Neural cell (in vitro differentiated cells): ENCODE data around the gene ADAMTSL2. TPM values are rescaled to one million over a fixed set of nuclear protein-coding genes. Genes with fewer than 3 reads are reported as not detected.

ENCODE experiments used
- H2AFZ ChIP-seq: fragments of 200-600, 300-800 bp; sonication (generic), shearing (Covaris generic); 2 replicates; pipeline ENCODE4 v1.6.0; 2014; ENCODE audit warnings: low read depth, mild to moderate bottlenecking, antibody characterized with exemption, low read length, moderate library complexity
- H3F3A ChIP-seq: fragments of 200-600 bp; shearing (Covaris generic); 2 replicates; pipeline ENCODE4 v1.6.1; 2016; ENCODE audit warnings: mild to moderate bottlenecking, moderate library complexity, mixed read lengths, antibody characterized with exemption, low read length; ENCODE audit not compliant: insufficient read depth, poor library complexity, severe bottlenecking
- H3K27ac ChIP-seq: fragments of 200-600, 300-800 bp; sonication (generic), shearing (Covaris generic); 2 replicates; pipeline ENCODE4 v1.5.1; 2014; ENCODE audit warnings: mild to moderate bottlenecking, low read length, moderate library complexity
- H3K27me3 ChIP-seq: fragments of 300-800, 200-600 bp; sonication (generic), shearing (Covaris generic); 2 replicates; pipeline ENCODE4 v1.6.0; 2014; ENCODE audit warnings: mild to moderate bottlenecking, low read depth, low read length, moderate library complexity; ENCODE audit not compliant: insufficient read depth
- H3K36me3 ChIP-seq: fragments of 300-800, 200-600 bp; sonication (generic), shearing (Covaris generic); 2 replicates; pipeline ENCODE4 v1.5.1; 2014; ENCODE audit warnings: mild to moderate bottlenecking, antibody characterized with exemption, low read length, moderate library complexity; ENCODE audit not compliant: insufficient read depth
- H3K4me2 ChIP-seq: fragments of 300-800, 200-600 bp; sonication (generic), shearing (Covaris generic); 2 replicates; pipeline ENCODE4 v1.6.0; 2014; ENCODE audit warnings: mild to moderate bottlenecking, low read length
- H3K4me3 ChIP-seq: fragments of 300-800, 200-600 bp; sonication (generic), shearing (Covaris generic); 2 replicates; pipeline ENCODE4 v1.5.1; 2014; ENCODE audit warnings: mild to moderate bottlenecking, low read length, moderate library complexity
- H3K79me2 ChIP-seq: fragments of 200-600 bp; shearing (Covaris generic); replicated peaks from 2 replicates; pipeline ENCODE4 v1.6.0; 2014; ENCODE audit warnings: mild to moderate bottlenecking, low read length, moderate library complexity; ENCODE audit not compliant: insufficient read depth
- H3K9ac ChIP-seq: fragments of 300-800, 200-600 bp; sonication (generic), shearing (Covaris generic); 2 replicates; pipeline ENCODE4 v1.6.1; 2016; ENCODE audit warnings: mild to moderate bottlenecking, low read length, mixed read lengths
- H3K9me2 ChIP-seq: fragments of 200-600 bp; shearing (Covaris generic); 2 replicates; pipeline ENCODE4 v1.6.1; 2016; ENCODE audit warnings: mild to moderate bottlenecking, low read length, mixed read lengths; ENCODE audit not compliant: insufficient read depth
- H3K9me3 ChIP-seq: fragments of 200-600, 300-800 bp; sonication (generic), shearing (Covaris generic); 2 replicates; pipeline ENCODE4 v1.6.1; 2016; ENCODE audit warnings: mild to moderate bottlenecking, mixed run types, low read length, moderate library complexity, mixed read lengths
- H4K20me1 ChIP-seq: fragments of 200-600 bp; shearing (Covaris generic); 2 replicates; pipeline ENCODE4 v1.6.1; 2016; ENCODE audit warnings: mild to moderate bottlenecking, mixed run types; ENCODE audit not compliant: insufficient read depth
- EP300 ChIP-seq: fragments of 450-650 bp; conservative IDR thresholded peaks from 2 replicates; pipeline ENCODE4 v1.6.1; 2014; ENCODE audit warnings: antibody characterized with exemption, mild to moderate bottlenecking, moderate library complexity; ENCODE audit not compliant: poor library complexity, severe bottlenecking
- EZH2 ChIP-seq: fragments of 200-600, 300-800 bp; shearing (Covaris generic), sonication (generic); IDR thresholded peaks from 2 replicates; pipeline ENCODE4 v1.6.1; 2014; ENCODE audit warnings: antibody characterized with exemption, low read length, borderline replicate concordance, mild to moderate bottlenecking; ENCODE audit not compliant: insufficient read depth, poor library complexity, severe bottlenecking
- MXI1 ChIP-seq: fragments of 450-650 bp; conservative IDR thresholded peaks from 2 replicates; pipeline ENCODE4 v1.6.1; 2014; ENCODE audit warnings: antibody characterized with exemption, mild to moderate bottlenecking; ENCODE audit not compliant: poor library complexity, severe bottlenecking
- POLR2AphosphoS5 ChIP-seq: IDR thresholded peaks from 2 replicates; pipeline ENCODE4 v1.6.1; 2012
- RAD21 ChIP-seq: fragments of 450-650 bp; conservative IDR thresholded peaks from 2 replicates; pipeline ENCODE4 v1.6.1; 2014; ENCODE audit warnings: antibody characterized with exemption, mild to moderate bottlenecking, moderate library complexity
- REST ChIP-seq: IDR thresholded peaks from 2 replicates; pipeline ENCODE4 v1.6.1; 2012; ENCODE audit warnings: borderline replicate concordance
- SMC3 ChIP-seq: fragments of 450-650 bp; conservative IDR thresholded peaks from 2 replicates; pipeline ENCODE4 v1.6.1; 2014; ENCODE audit warnings: antibody characterized with exemption, mild to moderate bottlenecking, moderate library complexity; ENCODE audit not compliant: poor library complexity
- TAF1 ChIP-seq: IDR thresholded peaks from 2 replicates; pipeline ENCODE4 v1.6.1; 2012; ENCODE audit warnings: low read depth
- polyA plus RNA-seq: library from polyadenylated mRNA; depleted of rRNA; stranded (reverse); fragments of >200 nt; gene quantifications from 2 replicates; pipeline ENCODE4 v1.2.3, GENCODE V29; 2014
- TF ChIP-seq, protein P1 (sequence below): fragments of 450-650 bp; IDR thresholded peaks from 2 replicates; pipeline ENCODE4 v1.5.1; 2014; ENCODE audit warnings: antibody characterized with exemption, mild to moderate bottlenecking, moderate library complexity; ENCODE audit not compliant: poor library complexity, severe bottlenecking

Gene ADAMTSL2
- polyA plus RNA-seq, 1 donor from 2014 or later: 0.85 TPM

DNA sequence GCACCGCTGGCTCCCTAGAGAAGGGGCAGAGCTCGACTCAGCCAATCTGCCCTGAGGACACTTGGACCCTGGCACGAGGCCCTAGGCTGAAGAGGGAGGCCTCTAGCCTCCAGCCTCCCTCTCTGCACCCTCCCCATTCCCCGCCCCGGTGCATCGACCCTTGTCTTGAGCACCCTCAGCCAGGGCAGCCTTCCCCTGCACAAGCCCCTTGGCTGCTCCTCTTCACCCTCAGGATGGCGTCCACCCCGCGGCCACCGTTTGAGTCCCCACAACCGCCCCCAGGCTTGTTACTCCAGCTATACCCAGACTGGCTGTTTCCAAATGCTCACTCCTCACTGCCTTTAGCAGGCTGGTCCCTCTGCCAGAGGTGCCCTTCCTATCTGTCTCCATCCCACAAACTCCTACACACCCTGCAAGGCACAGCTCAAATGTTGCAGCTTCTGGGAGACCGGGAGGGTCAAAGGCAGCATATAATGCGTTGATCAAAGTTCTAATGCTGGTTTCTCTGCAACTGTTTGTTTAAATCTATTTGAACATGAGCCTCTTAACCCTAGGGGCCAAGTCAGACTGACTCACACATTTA, 81.2 kb downstream of the ADAMTSL2 start:
- peaks cover 12% of the 10 kb centered on the region for H3K27me3 ChIP-seq
- no peak overlapping the region for H3K4me2 ChIP-seq
- no peak for TF ChIP-seq POLR2AphosphoS5
- no peak for TF ChIP-seq EP300
- TF ChIP-seq MXI1: no peak
- no peak for TF ChIP-seq SMC3
- TF ChIP-seq EZH2: no peak
- TF ChIP-seq, protein P1, sequence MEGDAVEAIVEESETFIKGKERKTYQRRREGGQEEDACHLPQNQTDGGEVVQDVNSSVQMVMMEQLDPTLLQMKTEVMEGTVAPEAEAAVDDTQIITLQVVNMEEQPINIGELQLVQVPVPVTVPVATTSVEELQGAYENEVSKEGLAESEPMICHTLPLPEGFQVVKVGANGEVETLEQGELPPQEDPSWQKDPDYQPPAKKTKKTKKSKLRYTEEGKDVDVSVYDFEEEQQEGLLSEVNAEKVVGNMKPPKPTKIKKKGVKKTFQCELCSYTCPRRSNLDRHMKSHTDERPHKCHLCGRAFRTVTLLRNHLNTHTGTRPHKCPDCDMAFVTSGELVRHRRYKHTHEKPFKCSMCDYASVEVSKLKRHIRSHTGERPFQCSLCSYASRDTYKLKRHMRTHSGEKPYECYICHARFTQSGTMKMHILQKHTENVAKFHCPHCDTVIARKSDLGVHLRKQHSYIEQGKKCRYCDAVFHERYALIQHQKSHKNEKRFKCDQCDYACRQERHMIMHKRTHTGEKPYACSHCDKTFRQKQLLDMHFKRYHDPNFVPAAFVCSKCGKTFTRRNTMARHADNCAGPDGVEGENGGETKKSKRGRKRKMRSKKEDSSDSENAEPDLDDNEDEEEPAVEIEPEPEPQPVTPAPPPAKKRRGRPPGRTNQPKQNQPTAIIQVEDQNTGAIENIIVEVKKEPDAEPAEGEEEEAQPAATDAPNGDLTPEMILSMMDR: no peak
- TF ChIP-seq RAD21: no peak
- TF ChIP-seq TAF1: no peak
- TF ChIP-seq REST: no peak
- no peaks in the 10 kb centered on the region for H3K9me2 ChIP-seq
- no peaks in the 10 kb centered on the region for H3K36me3 ChIP-seq
- no peak overlapping the region for H3K9ac ChIP-seq
- H3F3A ChIP-seq: no peaks in the 10 kb centered on the region
- H2AFZ ChIP-seq: no peak overlapping the region
- no peaks in the 10 kb centered on the region for H3K9me3 ChIP-seq
- no peaks in the 10 kb centered on the region for H3K79me2 ChIP-seq
- no peaks in the 10 kb centered on the region for H4K20me1 ChIP-seq
- H3K4me3 ChIP-seq: no peak overlapping the region
- no peak overlapping the region for H3K27ac ChIP-seq

- H3K9me2 ChIP-seq: no peaks in the 10 kb centered on the region
- H3K4me3 ChIP-seq: no peak overlapping the region
- H3K4me2 ChIP-seq: no peak overlapping the region
- H2AFZ ChIP-seq: no peak overlapping the region
- TF ChIP-seq SMC3 (no peak), EP300 (no peak), RAD21 (no peak)
- TF ChIP-seq, protein P1: no peak
- peaks cover 3% of the 10 kb centered on the region for H3K27me3 ChIP-seq
- no peak overlapping the region for H3K9ac ChIP-seq
- no peaks in the 10 kb centered on the region for H4K20me1 ChIP-seq
- no peaks in the 10 kb centered on the region for H3F3A ChIP-seq
- no peak overlapping the region for H3K27ac ChIP-seq
- H3K9me3 ChIP-seq: no peaks in the 10 kb centered on the region
- H3K36me3 ChIP-seq: no peaks in the 10 kb centered on the region
- H3K79me2 ChIP-seq: no peaks in the 10 kb centered on the region
Observed at GRCh38 chr9:133616643-133617405, 82.3 kb downstream of the ADAMTSL2 start.
